Skeletal muscle satellite cell (primary cell): ENCODE results near the gene SRGAP2C.
"Not testable (repeated sequence)": the region's sequence is repeated elsewhere in the genome, so short reads cannot be mapped to it uniquely, and the experiment has no call there.

Experiments
- H3K27me3 ChIP-seq: 2 replicates; pipeline ENCODE4 v1.7.0; 2013; ENCODE audit warnings: low read length; ENCODE audit not compliant: control insufficient read depth, insufficient read depth
- H3K36me3 ChIP-seq: 2 replicates; pipeline ENCODE4 v1.7.0; 2013; ENCODE audit warnings: mild to moderate bottlenecking, control low read depth, low read length; ENCODE audit not compliant: insufficient read depth
- H3K4me1 ChIP-seq: 2 replicates; pipeline ENCODE4 v1.7.0; 2013; ENCODE audit warnings: low read length; ENCODE audit not compliant: control insufficient read depth, insufficient read depth
- H3K4me2 ChIP-seq: 2 replicates; pipeline ENCODE4 v1.7.0; 2013; ENCODE audit warnings: mild to moderate bottlenecking, low read length
- H3K4me3 ChIP-seq: 2 replicates; pipeline ENCODE4 v1.7.0; 2013; ENCODE audit warnings: low read length
- H3K9ac ChIP-seq: 2 replicates; pipeline ENCODE4 v1.7.0; 2013; ENCODE audit warnings: mild to moderate bottlenecking, low read depth, low read length, moderate library complexity
- H3K9me3 ChIP-seq: replicated peaks from 2 replicates; pipeline ENCODE4 v1.7.0; 2013; ENCODE audit warnings: mild to moderate bottlenecking, control low read depth, low read length

Gene SRGAP2C

DNA sequence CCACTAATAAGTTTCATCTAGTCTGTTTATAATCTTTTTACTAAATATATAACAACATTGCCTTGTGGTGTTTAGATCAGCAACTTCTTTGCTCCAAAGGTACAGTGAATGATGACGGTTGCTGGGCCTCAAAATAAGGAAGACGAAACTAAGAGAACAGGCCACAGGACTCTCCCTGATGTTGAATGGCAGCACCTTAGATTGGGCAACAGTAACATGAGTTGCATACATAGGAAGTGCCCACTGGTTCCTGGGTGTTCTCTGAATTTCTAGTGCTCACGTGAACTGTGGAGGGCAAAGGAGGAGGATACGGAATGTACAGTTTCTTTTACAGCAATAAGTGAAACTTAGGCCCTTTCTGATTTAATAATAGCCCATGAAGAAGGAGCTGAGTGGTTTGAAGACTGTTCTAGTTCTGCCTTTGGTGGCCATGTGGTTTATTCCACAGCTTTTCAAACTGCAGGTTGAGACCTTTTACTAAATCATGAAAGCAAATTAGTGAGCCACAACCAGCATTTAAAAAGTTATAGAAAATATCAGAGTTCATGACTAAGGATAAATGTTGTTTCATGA lies 86.5 kb downstream of the SRGAP2C start:
- H3K9me3 ChIP-seq, H3K27me3 ChIP-seq, H3K36me3 ChIP-seq, H3K4me2 ChIP-seq, H3K9ac ChIP-seq, H3K4me1 ChIP-seq, H3K4me3 ChIP-seq: not testable (repeated sequence)

DNA sequence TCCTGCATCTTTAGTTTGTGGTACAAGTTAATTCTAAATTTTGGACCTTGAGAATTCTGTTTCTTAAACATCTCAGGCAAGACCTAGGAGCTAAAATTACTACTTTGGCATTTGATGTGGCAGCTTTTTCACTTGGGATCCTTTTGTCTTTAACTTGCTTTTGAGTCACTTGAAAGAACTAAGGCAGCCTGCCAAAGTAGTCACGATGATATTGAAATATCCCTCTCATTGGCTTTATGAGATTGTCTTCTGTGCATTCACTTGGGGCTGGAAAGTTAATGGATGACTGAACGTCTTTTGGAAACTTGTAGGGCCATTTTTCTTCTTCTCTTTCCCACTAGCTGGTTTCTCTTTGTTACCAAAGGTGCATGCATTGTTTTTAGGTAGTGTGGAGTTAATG lies 90.7 kb downstream of the SRGAP2C start:
- H3K4me1 ChIP-seq, H3K9me3 ChIP-seq, H3K4me3 ChIP-seq, H3K27me3 ChIP-seq, H3K4me2 ChIP-seq, H3K36me3 ChIP-seq, H3K9ac ChIP-seq: not testable (repeated sequence)

DNA sequence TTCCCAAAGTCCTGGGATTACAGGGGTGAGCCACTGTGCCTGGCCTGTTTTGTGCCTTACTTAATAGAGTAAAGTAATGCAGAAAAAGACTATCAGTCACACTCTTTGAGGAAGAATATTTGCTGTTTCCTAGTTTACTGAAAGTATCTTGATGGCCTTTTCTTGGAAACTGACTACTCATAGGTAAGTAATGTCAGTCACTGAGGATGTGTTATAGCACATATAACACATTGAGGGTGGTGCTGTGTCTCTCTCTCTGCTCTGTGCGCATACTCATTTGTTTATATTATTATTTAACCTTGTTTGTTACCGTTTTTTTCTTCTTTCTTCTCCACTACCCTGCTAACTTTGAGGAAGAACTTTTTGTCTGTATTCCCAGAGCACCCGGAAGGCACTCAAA lies 93.4 kb downstream of the SRGAP2C start:
- not testable (repeated sequence) for H3K4me2 ChIP-seq, H3K4me1 ChIP-seq, H3K9ac ChIP-seq, H3K9me3 ChIP-seq, H3K4me3 ChIP-seq, H3K36me3 ChIP-seq, H3K27me3 ChIP-seq

GRCh38 chr1:121278777-121279547 lies 94.2 kb downstream of the SRGAP2C start:
- not testable (repeated sequence) for H3K4me3 ChIP-seq, H3K4me1 ChIP-seq, H3K9ac ChIP-seq, H3K9me3 ChIP-seq, H3K4me2 ChIP-seq, H3K27me3 ChIP-seq, H3K36me3 ChIP-seq

- H3K4me3 ChIP-seq, H3K27me3 ChIP-seq, H3K9ac ChIP-seq, H3K9me3 ChIP-seq, H3K4me1 ChIP-seq, H3K4me2 ChIP-seq, H3K36me3 ChIP-seq: not testable (repeated sequence)
Observed at GRCh38 chr1:121279548-121279898, 94.7 kb downstream of the SRGAP2C start.

DNA sequence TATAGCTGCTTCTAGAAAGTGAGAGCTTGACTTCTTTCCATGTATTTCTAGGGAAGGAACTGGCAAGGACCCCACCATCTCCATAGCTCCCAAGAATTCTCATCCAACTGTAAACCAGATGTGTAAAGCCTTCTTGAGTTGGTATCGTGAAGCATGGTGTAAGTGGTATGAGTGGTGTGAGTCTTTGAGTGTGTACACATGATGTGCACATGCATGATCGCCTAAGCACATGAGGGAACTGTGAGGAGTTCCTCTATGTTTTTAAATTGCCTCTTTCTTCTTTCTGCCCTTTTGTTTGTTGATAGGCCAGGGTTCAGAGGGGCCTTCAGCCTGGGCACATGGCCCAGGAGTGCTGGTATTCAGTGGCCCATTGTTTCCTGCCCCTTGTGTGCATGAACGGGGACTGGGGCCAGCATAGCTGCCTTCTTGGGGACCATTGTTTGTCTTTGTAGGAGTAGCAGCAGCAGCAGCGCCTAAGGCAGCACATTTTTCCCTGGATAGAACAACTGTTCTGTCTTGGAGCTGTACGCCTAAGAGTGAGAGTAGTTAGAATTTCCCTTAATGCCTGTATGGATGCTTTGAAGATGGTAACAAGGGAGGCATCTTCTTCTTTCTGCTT lies 96.0 kb downstream of the SRGAP2C start:
- not testable (repeated sequence) for H3K4me1 ChIP-seq, H3K36me3 ChIP-seq, H3K4me2 ChIP-seq, H3K9ac ChIP-seq, H3K9me3 ChIP-seq, H3K27me3 ChIP-seq, H3K4me3 ChIP-seq

DNA sequence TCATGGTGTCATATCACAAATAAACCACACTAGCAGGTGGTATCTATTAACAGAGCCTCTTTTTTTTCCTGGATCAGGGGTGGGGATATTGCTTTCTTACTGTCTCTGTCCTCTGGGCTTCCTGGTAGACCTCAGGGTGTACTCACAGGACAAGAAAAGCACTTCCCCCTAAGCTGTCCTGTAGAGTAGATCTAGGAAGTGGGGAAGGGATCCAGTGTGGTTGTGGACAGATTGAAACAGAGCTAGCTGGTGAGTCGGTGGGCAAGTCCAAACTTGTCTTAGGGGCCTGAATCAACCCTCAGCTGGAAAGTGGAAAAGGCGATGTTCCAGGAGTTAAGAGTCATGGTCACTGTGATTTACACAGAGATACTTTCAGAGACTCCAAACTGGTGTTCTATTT lies 96.7 kb downstream of the SRGAP2C start:
- H3K9me3 ChIP-seq, H3K36me3 ChIP-seq, H3K4me2 ChIP-seq, H3K9ac ChIP-seq, H3K4me1 ChIP-seq, H3K27me3 ChIP-seq, H3K4me3 ChIP-seq: not testable (repeated sequence)

DNA sequence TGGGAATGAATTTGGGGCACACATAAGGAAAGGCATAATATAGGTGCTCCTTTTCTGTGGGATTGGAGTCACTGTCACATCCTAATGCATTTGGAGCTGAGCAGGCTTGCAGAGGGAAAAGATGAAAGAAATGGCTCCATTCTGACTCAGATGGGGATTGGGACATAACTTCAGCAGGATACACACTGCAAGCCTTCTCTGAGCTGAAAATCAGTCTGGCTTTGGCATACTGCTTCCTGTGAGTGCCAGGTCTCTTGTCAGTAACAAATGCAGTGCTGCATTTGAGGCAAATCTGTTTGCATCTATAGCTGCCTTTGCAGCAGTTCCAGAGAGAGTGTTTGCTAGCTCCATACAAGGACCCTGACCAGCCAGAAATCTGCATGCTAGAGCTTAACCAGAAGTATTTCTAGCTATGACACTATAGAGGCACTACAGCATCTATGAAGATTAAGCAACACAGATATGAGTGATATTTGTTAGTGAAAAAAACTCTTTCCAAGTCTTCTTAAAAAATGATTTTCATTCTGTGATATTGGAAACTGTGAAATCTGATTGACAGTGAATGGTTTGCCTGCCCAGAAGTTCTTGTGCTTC lies 98.9 kb downstream of the SRGAP2C start:
- H3K4me1 ChIP-seq, H3K4me2 ChIP-seq, H3K36me3 ChIP-seq, H3K4me3 ChIP-seq, H3K9me3 ChIP-seq, H3K27me3 ChIP-seq, H3K9ac ChIP-seq: not testable (repeated sequence)

DNA sequence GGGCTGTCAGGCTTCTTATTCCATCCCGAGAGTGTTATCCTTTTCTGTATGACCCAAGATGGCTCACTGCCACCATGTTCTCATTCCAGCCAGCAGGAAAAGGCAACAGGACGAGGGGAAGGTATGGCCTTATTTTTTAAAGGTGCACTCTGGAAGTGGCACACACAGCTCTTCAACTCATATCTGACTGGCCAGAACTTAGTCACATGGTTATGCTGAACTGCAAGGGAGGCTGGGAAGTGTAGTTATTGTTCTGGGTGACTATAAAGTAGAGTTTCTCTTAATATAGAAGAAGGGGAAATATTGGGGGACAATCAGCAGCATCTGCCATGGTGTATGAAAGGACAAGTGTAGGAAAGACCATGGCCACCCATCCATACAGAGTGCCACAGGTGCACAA lies 107.8 kb downstream of the SRGAP2C start:
- H3K4me3 ChIP-seq, H3K9me3 ChIP-seq, H3K9ac ChIP-seq, H3K27me3 ChIP-seq, H3K36me3 ChIP-seq, H3K4me2 ChIP-seq, H3K4me1 ChIP-seq: not testable (repeated sequence)

- H3K27me3 ChIP-seq, H3K9ac ChIP-seq, H3K4me1 ChIP-seq, H3K36me3 ChIP-seq, H3K4me3 ChIP-seq, H3K9me3 ChIP-seq, H3K4me2 ChIP-seq: not testable (repeated sequence)
Observed at GRCh38 chr1:121293263-121294204, 108.8 kb downstream of the SRGAP2C start.

GRCh38 chr1:121294205-121294570 lies 109.4 kb downstream of the SRGAP2C start:
- not testable (repeated sequence) for H3K4me3 ChIP-seq, H3K27me3 ChIP-seq, H3K9me3 ChIP-seq, H3K4me1 ChIP-seq, H3K4me2 ChIP-seq, H3K36me3 ChIP-seq, H3K9ac ChIP-seq
